ENCODE results near the gene AGTRAP.

The AGTRAP gene

GRCh38 chr1:11790880-11791715 lies 55.2 kb downstream of the AGTRAP start:
- no peak overlapping the region for H4K8ac ChIP-seq (ENCODE audit: low read depth, low read length)
- no CpG with 5 or more reads among the region's 19 CpGs for WGBS, 2 donors (ENCODE audit: extremely low coverage in 2 of 2, insufficient read length in 2 of 2, insufficient replicate concordance in 1 of 2)
- H3K27ac ChIP-seq (replicated peaks; ENCODE audit: low read length), result no peak overlapping the region
- H3K4ac ChIP-seq (ENCODE audit: low read length), result no peak overlapping the region
- H3K36me3 ChIP-seq (replicated peaks in 1 of 2; ENCODE audit: control insufficient read depth in 2 of 2, insufficient read depth in 2 of 2, low read length in 2 of 2), result peaks cover 15 to 48% of the 10 kb centered on the region in 2 donors
- no peak overlapping the region for H4K91ac ChIP-seq (ENCODE audit: low read depth, low read length, poor library complexity)
- H2AK5ac ChIP-seq (ENCODE audit: low read depth, low read length), result no peak overlapping the region
- H3K9me3 ChIP-seq (replicated peaks in 1 of 2; ENCODE audit: control insufficient read depth in 2 of 2, insufficient read depth in 1 of 2, low read depth in 1 of 2, low read length in 2 of 2), result peaks cover 0 to 2% of the 10 kb centered on the region in 2 donors
- no peaks in the 10 kb centered on the region for H3K27me3 ChIP-seq (ENCODE audit: control insufficient read depth in 3 of 3, insufficient read depth in 3 of 3, low read depth in 1 of 3, low read length in 3 of 3)
- H3K79me1 ChIP-seq (ENCODE audit: low read depth, low read length), result peaks cover 2% of the 10 kb centered on the region
- H2BK15ac ChIP-seq (ENCODE audit: low read length), result no peak overlapping the region
- H3K18ac ChIP-seq (ENCODE audit: low read length), result no peak overlapping the region
- no peak overlapping the region for H2BK5ac ChIP-seq (ENCODE audit: low read length)
- no peak overlapping the region for H3K4me2 ChIP-seq (ENCODE audit: insufficient read depth, low read length, poor library complexity, severe bottlenecking)
- peaks cover 21 to 25% of the 10 kb centered on the region in 2 donors for H3K4me1 ChIP-seq (ENCODE audit: control insufficient read depth in 2 of 2, insufficient read depth in 1 of 2, low read depth in 1 of 2, low read length in 2 of 2)
- H3K14ac ChIP-seq (ENCODE audit: low read length), result no peak overlapping the region
- H3K23ac ChIP-seq (ENCODE audit: low read depth, low read length, poor library complexity), result no peak overlapping the region
- H3K9ac ChIP-seq (ENCODE audit: low read depth, low read length, poor library complexity), result no peak overlapping the region
- H2BK120ac ChIP-seq (ENCODE audit: low read depth, low read length), result no peak overlapping the region
- H3K4me3 ChIP-seq (ENCODE audit: low read length in 2 of 2), result no peak overlapping the region
- DNase-seq (ENCODE audit: low spot score), result no peak
- no peak overlapping the region for H2AFZ ChIP-seq (ENCODE audit: low read length)
- no peak overlapping the region for H2BK12ac ChIP-seq (ENCODE audit: low read length)

DNA sequence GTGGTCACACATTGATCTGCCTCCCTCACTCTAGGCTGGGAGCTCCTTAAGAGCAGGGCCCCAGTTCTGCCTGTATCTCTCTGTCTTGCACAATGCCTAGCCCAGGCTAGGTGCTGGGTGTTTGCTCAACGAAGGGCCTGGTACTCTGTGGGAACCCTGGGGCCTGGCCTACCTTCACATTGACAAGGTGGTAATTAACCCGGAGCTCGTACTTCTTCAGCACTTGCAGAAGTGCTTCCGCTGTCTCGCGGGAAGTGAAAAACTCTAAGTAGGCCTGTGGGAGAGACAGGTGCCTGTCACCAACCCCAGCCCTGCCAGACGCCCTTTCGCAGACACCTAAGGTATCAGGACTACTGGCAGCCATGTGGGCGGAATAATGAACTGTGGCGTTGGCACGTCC lies 56.2 kb downstream of the AGTRAP start:
- Histone ChIP-seq H3K79me1 (ENCODE audit: low read depth, low read length) (peaks cover 2% of the 10 kb centered on the region), H2BK15ac (ENCODE audit: low read length) (no peak overlapping the region), H3K36me3 (replicated peaks in 1 of 2; ENCODE audit: control insufficient read depth in 2 of 2, insufficient read depth in 2 of 2, low read length in 2 of 2) (peaks cover 18 to 55% of the 10 kb centered on the region in 2 donors), H3K9ac (ENCODE audit: low read depth, low read length, poor library complexity) (peak overlapping the region; percentile 73), H3K9me3 (replicated peaks in 1 of 2; ENCODE audit: control insufficient read depth in 2 of 2, insufficient read depth in 1 of 2, low read depth in 1 of 2, low read length in 2 of 2) (peaks cover 0 to 2% of the 10 kb centered on the region in 2 donors), H3K27ac (replicated peaks; ENCODE audit: low read length) (no peak overlapping the region), H4K91ac (ENCODE audit: low read depth, low read length, poor library complexity) (no peak overlapping the region), H3K4me2 (ENCODE audit: insufficient read depth, low read length, poor library complexity, severe bottlenecking) (no peak overlapping the region), H3K4me3 (ENCODE audit: low read length in 2 of 2) (no peak overlapping the region), H2BK12ac (ENCODE audit: low read length) (no peak overlapping the region), H3K23ac (ENCODE audit: low read depth, low read length, poor library complexity) (no peak overlapping the region), H4K8ac (ENCODE audit: low read depth, low read length) (no peak overlapping the region), H2BK120ac (ENCODE audit: low read depth, low read length) (no peak overlapping the region), H3K4ac (ENCODE audit: low read length) (no peak overlapping the region), H3K14ac (ENCODE audit: low read length) (no peak overlapping the region), H3K18ac (ENCODE audit: low read length) (no peak overlapping the region), H3K4me1 (ENCODE audit: control insufficient read depth in 2 of 2, insufficient read depth in 1 of 2, low read depth in 1 of 2, low read length in 2 of 2) (peaks cover 17 to 22% of the 10 kb centered on the region in 2 donors), H2BK5ac (ENCODE audit: low read length) (no peak overlapping the region), H2AK5ac (ENCODE audit: low read depth, low read length) (no peak overlapping the region), H3K27me3 (ENCODE audit: control insufficient read depth in 3 of 3, insufficient read depth in 3 of 3, low read depth in 1 of 3, low read length in 3 of 3) (no peaks in the 10 kb centered on the region), H2AFZ (ENCODE audit: low read length) (no peak overlapping the region)
- no peak for DNase-seq (ENCODE audit: low spot score)
- no CpG with 5 or more reads among the region's 11 CpGs for WGBS, 2 donors (ENCODE audit: extremely low coverage in 2 of 2, insufficient read length in 2 of 2, insufficient replicate concordance in 1 of 2)

GRCh38 chr1:11793819-11794218 lies 57.9 kb downstream of the AGTRAP start:
- peaks cover 3 to 13% of the 10 kb centered on the region in 2 donors for H3K4me1 ChIP-seq (ENCODE audit: control insufficient read depth in 2 of 2, insufficient read depth in 1 of 2, low read depth in 1 of 2, low read length in 2 of 2)
- H2BK120ac ChIP-seq (ENCODE audit: low read depth, low read length), result no peak overlapping the region
- H4K8ac ChIP-seq (ENCODE audit: low read depth, low read length), result no peak overlapping the region
- H3K27me3 ChIP-seq (ENCODE audit: control insufficient read depth in 3 of 3, insufficient read depth in 3 of 3, low read depth in 1 of 3, low read length in 3 of 3), result no peaks in the 10 kb centered on the region
- no peak for DNase-seq (ENCODE audit: low spot score)
- H2AK5ac ChIP-seq (ENCODE audit: low read depth, low read length), result no peak overlapping the region
- no peak overlapping the region for H3K18ac ChIP-seq (ENCODE audit: low read length)
- H3K36me3 ChIP-seq (replicated peaks in 1 of 2; ENCODE audit: control insufficient read depth in 2 of 2, insufficient read depth in 2 of 2, low read length in 2 of 2), result peaks cover 18 to 62% of the 10 kb centered on the region in 2 donors
- H2AFZ ChIP-seq (ENCODE audit: low read length), result no peak overlapping the region
- H3K14ac ChIP-seq (ENCODE audit: low read length), result no peak overlapping the region
- no peak overlapping the region for H3K9ac ChIP-seq (ENCODE audit: low read depth, low read length, poor library complexity)
- H3K4me3 ChIP-seq (ENCODE audit: low read length in 2 of 2), result peak overlapping the region in 1 of 2 donors; percentile 17
- H3K4ac ChIP-seq (ENCODE audit: low read length), result no peak overlapping the region
- H4K91ac ChIP-seq (ENCODE audit: low read depth, low read length, poor library complexity), result no peak overlapping the region
- H3K23ac ChIP-seq (ENCODE audit: low read depth, low read length, poor library complexity), result no peak overlapping the region
- H3K4me2 ChIP-seq (ENCODE audit: insufficient read depth, low read length, poor library complexity, severe bottlenecking), result no peak overlapping the region
- H3K79me1 ChIP-seq (ENCODE audit: low read depth, low read length), result no peaks in the 10 kb centered on the region
- no peak overlapping the region for H2BK12ac ChIP-seq (ENCODE audit: low read length)
- no peak overlapping the region for H2BK5ac ChIP-seq (ENCODE audit: low read length)
- peaks cover 0 to 2% of the 10 kb centered on the region in 2 donors for H3K9me3 ChIP-seq (replicated peaks in 1 of 2; ENCODE audit: control insufficient read depth in 2 of 2, insufficient read depth in 1 of 2, low read depth in 1 of 2, low read length in 2 of 2)
- WGBS, 2 donors (ENCODE audit: extremely low coverage in 2 of 2, insufficient read length in 2 of 2, insufficient replicate concordance in 1 of 2), result no CpG with 5 or more reads among the region's 15 CpGs
- H3K27ac ChIP-seq (replicated peaks; ENCODE audit: low read length), result no peak overlapping the region
- no peak overlapping the region for H2BK15ac ChIP-seq (ENCODE audit: low read length)

DNA sequence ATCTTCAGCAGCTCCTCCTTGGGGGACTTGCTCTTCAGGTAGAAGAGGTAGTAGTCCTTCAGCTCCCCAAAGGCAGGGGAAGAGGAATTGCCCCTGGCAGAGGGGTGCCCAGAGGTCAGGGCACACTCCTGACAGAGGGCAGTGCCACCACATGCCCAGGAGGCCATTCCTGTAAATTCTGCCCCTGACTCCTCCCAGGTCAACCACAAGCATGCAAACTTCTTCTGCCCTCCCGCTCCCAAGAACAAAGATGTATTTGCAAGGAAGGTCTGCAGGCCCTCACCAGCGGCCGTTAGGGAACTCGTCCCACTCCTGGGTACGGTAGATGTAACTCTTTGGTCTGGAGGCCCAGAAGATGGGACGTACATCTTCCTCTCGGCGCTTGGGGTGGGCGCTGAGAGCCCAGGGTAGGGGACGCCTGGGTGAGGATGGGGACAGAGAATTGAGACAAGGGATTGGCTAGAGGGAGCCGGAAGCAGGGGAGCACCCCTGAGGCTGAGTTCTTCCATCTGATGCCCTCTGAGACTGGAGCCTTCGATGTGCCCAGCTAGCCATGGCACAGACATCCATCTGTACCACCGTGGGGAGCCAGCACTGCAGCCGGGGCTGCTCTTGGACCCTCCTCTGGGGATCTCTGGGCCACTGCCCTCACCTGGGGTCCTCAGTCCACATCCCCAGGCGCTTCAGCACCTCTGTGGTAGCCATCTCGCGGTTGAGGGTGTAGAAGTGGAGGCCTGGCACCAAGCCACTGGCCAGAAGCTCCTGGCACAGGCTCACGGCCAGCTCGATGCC lies 58.7 kb downstream of the AGTRAP start:
- no peak overlapping the region for H2AFZ ChIP-seq (ENCODE audit: low read length)
- no peak overlapping the region for H3K9ac ChIP-seq (ENCODE audit: low read depth, low read length, poor library complexity)
- H3K4me1 ChIP-seq (ENCODE audit: control insufficient read depth in 2 of 2, insufficient read depth in 1 of 2, low read depth in 1 of 2, low read length in 2 of 2), result peaks cover 0 to 4% of the 10 kb centered on the region in 2 donors
- peaks cover 22 to 62% of the 10 kb centered on the region in 2 donors for H3K36me3 ChIP-seq (replicated peaks in 1 of 2; ENCODE audit: control insufficient read depth in 2 of 2, insufficient read depth in 2 of 2, low read length in 2 of 2)
- no peak overlapping the region for H2BK12ac ChIP-seq (ENCODE audit: low read length)
- no peak overlapping the region for H3K23ac ChIP-seq (ENCODE audit: low read depth, low read length, poor library complexity)
- H3K79me1 ChIP-seq (ENCODE audit: low read depth, low read length), result no peaks in the 10 kb centered on the region
- H3K9me3 ChIP-seq (replicated peaks in 1 of 2; ENCODE audit: control insufficient read depth in 2 of 2, insufficient read depth in 1 of 2, low read depth in 1 of 2, low read length in 2 of 2), result peaks cover 0 to 2% of the 10 kb centered on the region in 2 donors
- no peak for DNase-seq (ENCODE audit: low spot score)
- H2AK5ac ChIP-seq (ENCODE audit: low read depth, low read length), result no peak overlapping the region
- no peak overlapping the region for H3K4me3 ChIP-seq (ENCODE audit: low read length in 2 of 2)
- WGBS, 2 donors (ENCODE audit: extremely low coverage in 2 of 2, insufficient read length in 2 of 2, insufficient replicate concordance in 1 of 2), result no CpG with 5 or more reads among the region's 19 CpGs
- no peak overlapping the region for H4K8ac ChIP-seq (ENCODE audit: low read depth, low read length)
- H3K27ac ChIP-seq (replicated peaks; ENCODE audit: low read length), result no peak overlapping the region
- H2BK15ac ChIP-seq (ENCODE audit: low read length), result no peak overlapping the region
- no peak overlapping the region for H2BK120ac ChIP-seq (ENCODE audit: low read depth, low read length)
- no peak overlapping the region for H2BK5ac ChIP-seq (ENCODE audit: low read length)
- no peak overlapping the region for H3K14ac ChIP-seq (ENCODE audit: low read length)
- H3K4me2 ChIP-seq (ENCODE audit: insufficient read depth, low read length, poor library complexity, severe bottlenecking), result no peak overlapping the region
- H3K4ac ChIP-seq (ENCODE audit: low read length), result no peak overlapping the region
- no peaks in the 10 kb centered on the region for H3K27me3 ChIP-seq (ENCODE audit: control insufficient read depth in 3 of 3, insufficient read depth in 3 of 3, low read depth in 1 of 3, low read length in 3 of 3)
- H4K91ac ChIP-seq (ENCODE audit: low read depth, low read length, poor library complexity), result no peak overlapping the region
- no peak overlapping the region for H3K18ac ChIP-seq (ENCODE audit: low read length)

Data from neuronal stem cell (in vitro differentiated cells).